ENCODE results near the gene GLI2. TPM values are rescaled to one million over a fixed set of nuclear protein-coding genes. Genes with fewer than 3 reads are reported as not detected.

GLI2 gene
- total and polyA plus RNA-seq, 2 experiments from 2014 or later = 2.0 to 13.8 TPM

DNA sequence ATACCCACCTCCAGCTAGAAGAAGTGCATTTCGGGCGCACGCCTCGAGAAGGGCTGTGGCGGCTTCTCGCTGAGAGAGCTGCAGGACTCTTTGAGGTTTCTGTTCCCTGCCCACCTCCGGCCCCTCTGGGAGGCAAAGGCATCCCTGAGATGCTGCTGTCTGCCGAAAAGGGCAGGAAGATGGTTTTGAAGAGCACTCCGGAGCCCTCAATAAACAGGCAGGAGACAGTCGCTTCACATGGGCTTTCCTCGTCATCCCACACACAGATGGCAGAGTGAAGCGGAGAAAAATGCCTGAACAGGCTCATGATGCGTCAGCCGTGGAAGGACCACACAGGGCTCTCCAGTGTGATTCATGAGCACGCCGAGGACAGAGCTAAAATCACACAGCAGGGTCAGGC is 25.4 kb upstream of the GLI2 start:
- H3K4me3 ChIP-seq = no peak overlapping the region
- H3K27ac ChIP-seq = no peak overlapping the region
- no peaks in the 10 kb centered on the region for H3K36me3 ChIP-seq
- no peaks in the 10 kb centered on the region for H3K4me1 ChIP-seq (ENCODE audit: low read depth)
- peaks cover 15% of the 10 kb centered on the region for H3K27me3 ChIP-seq
- no peak for DNase-seq (ENCODE audit: low read depth in 1 of 2, low spot score in 1 of 2)
- H3K9me3 ChIP-seq (ENCODE audit: low read depth) = no peaks in the 10 kb centered on the region
- TF ChIP-seq, protein P1, sequence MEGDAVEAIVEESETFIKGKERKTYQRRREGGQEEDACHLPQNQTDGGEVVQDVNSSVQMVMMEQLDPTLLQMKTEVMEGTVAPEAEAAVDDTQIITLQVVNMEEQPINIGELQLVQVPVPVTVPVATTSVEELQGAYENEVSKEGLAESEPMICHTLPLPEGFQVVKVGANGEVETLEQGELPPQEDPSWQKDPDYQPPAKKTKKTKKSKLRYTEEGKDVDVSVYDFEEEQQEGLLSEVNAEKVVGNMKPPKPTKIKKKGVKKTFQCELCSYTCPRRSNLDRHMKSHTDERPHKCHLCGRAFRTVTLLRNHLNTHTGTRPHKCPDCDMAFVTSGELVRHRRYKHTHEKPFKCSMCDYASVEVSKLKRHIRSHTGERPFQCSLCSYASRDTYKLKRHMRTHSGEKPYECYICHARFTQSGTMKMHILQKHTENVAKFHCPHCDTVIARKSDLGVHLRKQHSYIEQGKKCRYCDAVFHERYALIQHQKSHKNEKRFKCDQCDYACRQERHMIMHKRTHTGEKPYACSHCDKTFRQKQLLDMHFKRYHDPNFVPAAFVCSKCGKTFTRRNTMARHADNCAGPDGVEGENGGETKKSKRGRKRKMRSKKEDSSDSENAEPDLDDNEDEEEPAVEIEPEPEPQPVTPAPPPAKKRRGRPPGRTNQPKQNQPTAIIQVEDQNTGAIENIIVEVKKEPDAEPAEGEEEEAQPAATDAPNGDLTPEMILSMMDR (IDR thresholded peaks at IDR 0.05; ENCODE audit: low read depth, low read length) = no peak

DNA sequence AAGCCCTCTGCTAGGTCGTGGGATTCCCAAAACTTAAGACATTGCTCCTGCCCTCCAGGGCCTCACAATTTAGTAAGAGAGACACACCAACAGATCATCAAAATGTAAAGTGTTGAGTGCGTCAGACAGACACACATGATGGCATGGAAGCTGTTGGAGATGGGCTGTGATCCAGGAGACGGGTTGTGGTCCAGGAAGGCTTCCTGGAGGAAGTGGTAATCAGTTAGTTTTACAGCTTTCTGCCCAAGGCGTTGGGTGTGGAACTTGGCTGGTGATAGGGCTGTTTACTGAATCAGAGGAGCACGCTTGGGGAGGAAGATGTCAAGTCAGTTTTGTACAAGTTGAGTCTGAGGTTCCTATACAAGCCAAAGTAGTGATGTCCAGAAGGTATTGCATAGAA is 24.0 kb upstream of the GLI2 start:
- Histone ChIP-seq H3K36me3 (no peaks in the 10 kb centered on the region), H3K4me1 (ENCODE audit: low read depth) (no peaks in the 10 kb centered on the region), H3K27ac (no peak overlapping the region), H3K9me3 (ENCODE audit: low read depth) (no peaks in the 10 kb centered on the region), H3K27me3 (peaks cover 15% of the 10 kb centered on the region), H3K4me3 (no peak overlapping the region)
- DNase-seq (ENCODE audit: low read depth in 1 of 2, low spot score in 1 of 2) = no peak
- TF ChIP-seq, protein P1 (IDR thresholded peaks at IDR 0.05; ENCODE audit: low read depth, low read length) = no peak

DNA sequence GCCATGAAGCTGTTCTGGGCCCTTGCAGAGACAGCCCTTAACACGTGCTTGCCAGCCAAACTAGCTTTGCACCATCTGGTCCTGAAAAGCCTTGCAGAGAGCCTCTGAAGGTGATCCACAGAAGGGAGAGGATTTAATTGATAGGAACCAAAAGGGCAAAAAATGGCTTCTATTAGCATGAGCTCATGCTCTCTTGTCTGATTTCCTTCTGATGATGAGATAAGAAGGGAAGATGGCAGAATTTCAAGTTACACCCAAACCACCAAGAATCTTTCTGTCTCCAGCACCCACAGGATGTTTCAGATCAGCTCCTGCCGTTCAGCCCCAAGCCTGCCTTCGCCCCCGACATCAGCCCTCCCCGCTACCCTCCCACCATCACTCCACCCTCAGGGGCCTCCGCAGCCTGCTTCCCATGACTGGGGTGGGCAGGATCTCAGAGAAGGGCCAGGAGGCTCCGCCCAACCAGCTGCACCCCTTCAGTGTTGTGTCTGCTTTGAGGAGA is 23.4 kb upstream of the GLI2 start:
- H3K36me3 ChIP-seq = no peaks in the 10 kb centered on the region
- H3K9me3 ChIP-seq (ENCODE audit: low read depth) = no peaks in the 10 kb centered on the region
- TF ChIP-seq, protein P1 (IDR thresholded peaks at IDR 0.05; ENCODE audit: low read depth, low read length) = no peak
- peaks cover 15% of the 10 kb centered on the region for H3K27me3 ChIP-seq
- no peak overlapping the region for H3K4me3 ChIP-seq
- no peaks in the 10 kb centered on the region for H3K4me1 ChIP-seq (ENCODE audit: low read depth)
- DNase-seq (ENCODE audit: low read depth in 1 of 2, low spot score in 1 of 2) = no peak
- H3K27ac ChIP-seq = no peak overlapping the region

DNA sequence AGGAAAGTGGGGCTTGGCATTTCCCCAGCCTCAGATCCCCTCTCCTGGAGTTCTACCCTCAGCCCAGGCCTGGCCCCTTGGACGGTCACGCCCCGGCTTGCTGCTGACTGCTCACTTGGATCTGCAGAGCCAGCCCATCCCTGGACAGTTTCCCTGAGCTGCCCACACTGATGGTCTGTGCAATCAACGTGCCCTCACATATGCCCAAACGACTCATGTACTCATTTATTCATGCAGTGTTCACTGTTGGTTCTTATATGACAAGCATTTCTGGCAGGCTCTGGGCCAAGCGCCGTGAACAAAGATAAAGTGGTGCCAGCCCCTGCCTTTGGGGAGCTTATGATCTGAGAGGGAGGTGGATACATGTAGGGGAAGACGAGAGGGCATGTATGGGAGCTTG is 20.3 kb upstream of the GLI2 start:
- no peaks in the 10 kb centered on the region for H3K9me3 ChIP-seq (ENCODE audit: low read depth)
- H3K36me3 ChIP-seq = no peaks in the 10 kb centered on the region
- no peak overlapping the region for H3K4me3 ChIP-seq
- peaks cover 2% of the 10 kb centered on the region for H3K27me3 ChIP-seq
- H3K4me1 ChIP-seq (ENCODE audit: low read depth) = no peaks in the 10 kb centered on the region
- no peak overlapping the region for H3K27ac ChIP-seq
- DNase-seq (ENCODE audit: low read depth in 1 of 2, low spot score in 1 of 2) = no peak
- TF ChIP-seq, protein P1 (IDR thresholded peaks at IDR 0.05; ENCODE audit: low read depth, low read length) = no peak

DNA sequence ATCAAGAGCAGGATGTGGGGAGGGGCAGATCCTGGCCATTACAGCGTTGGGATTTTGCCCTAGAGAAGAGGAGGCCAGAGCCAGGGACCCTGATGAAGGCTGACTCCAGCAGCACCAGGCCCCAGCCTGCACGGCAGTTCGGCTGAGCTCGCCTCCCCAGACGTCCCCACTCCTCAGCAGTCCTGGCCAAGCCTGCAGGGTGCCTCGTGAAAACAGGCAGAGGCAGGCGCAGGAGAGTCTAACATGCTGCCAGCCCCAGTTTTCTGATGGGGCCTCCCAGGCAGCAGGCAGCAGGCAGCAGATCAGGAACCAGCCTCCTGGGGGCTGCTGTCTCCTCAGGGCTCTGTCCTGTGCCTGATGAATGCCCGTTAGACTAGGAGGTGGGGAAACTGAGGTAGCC is 19.7 kb upstream of the GLI2 start:
- Histone ChIP-seq H3K36me3 (no peaks in the 10 kb centered on the region), H3K9me3 (ENCODE audit: low read depth) (no peaks in the 10 kb centered on the region)
- TF ChIP-seq, protein P1 (IDR thresholded peaks at IDR 0.05; ENCODE audit: low read depth, low read length) = no peak

More for the DNA sequence above, 19.7 kb upstream of the GLI2 start:
- Histone ChIP-seq H3K27me3 (no peaks in the 10 kb centered on the region), H3K27ac (no peak overlapping the region), H3K4me3 (no peak overlapping the region), H3K4me1 (ENCODE audit: low read depth) (no peaks in the 10 kb centered on the region)
- no peak for DNase-seq (ENCODE audit: low read depth in 1 of 2, low spot score in 1 of 2)

Measured in cardiac muscle cell (in vitro differentiated cells and primary cell).